Stimulated activated CD4-positive, alpha-beta T cell treated with anti-CD3 and anti-CD28 coated beads, Interleukin-2, amount 100 ng/mL, for 24 hours (primary cell): ENCODE measurements around the gene IGFBP6.
"Not testable (repeated sequence)": the region's sequence is repeated elsewhere in the genome, so short reads cannot be mapped to it uniquely, and the experiment has no call there.

ENCODE experiments used
- DNase-seq, 2 donors: peaks; one replicate each; pipeline ENCODE4 v3.0.0-alpha.2; 2020

IGFBP6 gene

GRCh38 chr12:53098354-53098981, 1.0 kb downstream of the IGFBP6 start:
- DNase-seq, result peak; percentile 30 to 42

GRCh38 chr12:53099071-53099882, 1.8 kb downstream of the IGFBP6 start:
- DNase-seq, result peak; percentile 93 to 94

GRCh38 chr12:53100466-53101151, 3.1 kb downstream of the IGFBP6 start:
- DNase-seq, result no peak

GRCh38 chr12:53101266-53101665, 3.8 kb downstream of the IGFBP6 start:
- DNase-seq, result no peak

GRCh38 chr12:53101931-53102781, 4.7 kb downstream of the IGFBP6 start:
- no peak for DNase-seq

- DNase-seq, result peak; percentile 39 to 42
These were observed 5.7 kb downstream of the IGFBP6 start, which contains the start of gene SOAT2 for GRCh38 chr12:53102883-53103807. TSS of gene SOAT2 (plus strand) at chr12:53103486. CDS start at chr12:53103578, 92 bp downstream.

GRCh38 chr12:53103860-53104305, 6.4 kb downstream of the IGFBP6 start:
- no peak for DNase-seq

- no peak for DNase-seq
These were observed 7.8 kb downstream of the IGFBP6 start for GRCh38 chr12:53105256-53105655.

GRCh38 chr12:53105712-53106439, 8.4 kb downstream of the IGFBP6 start:
- DNase-seq, result no peak

GRCh38 chr12:53107122-53107521, 9.7 kb downstream of the IGFBP6 start:
- no peak for DNase-seq

GRCh38 chr12:53112431-53112830, 15.0 kb downstream of the IGFBP6 start:
- not testable (repeated sequence) for DNase-seq

GRCh38 chr12:53113136-53113705, 15.8 kb downstream of the IGFBP6 start:
- no peak for DNase-seq

- no peak for DNase-seq
These were observed 16.5 kb downstream of the IGFBP6 start for GRCh38 chr12:53113951-53114350.

GRCh38 chr12:53115112-53115890, 17.8 kb downstream of the IGFBP6 start:
- no peak for DNase-seq

GRCh38 chr12:53115891-53116648, 18.6 kb downstream of the IGFBP6 start:
- no peak for DNase-seq

GRCh38 chr12:53118751-53119300, 21.4 kb downstream of the IGFBP6 start:
- DNase-seq, result no peak

- DNase-seq, result no peak
These were observed 23.4 kb downstream of the IGFBP6 start for GRCh38 chr12:53120685-53121525.
